Measurements from ENCODE around the gene IREB2.

DNA sequence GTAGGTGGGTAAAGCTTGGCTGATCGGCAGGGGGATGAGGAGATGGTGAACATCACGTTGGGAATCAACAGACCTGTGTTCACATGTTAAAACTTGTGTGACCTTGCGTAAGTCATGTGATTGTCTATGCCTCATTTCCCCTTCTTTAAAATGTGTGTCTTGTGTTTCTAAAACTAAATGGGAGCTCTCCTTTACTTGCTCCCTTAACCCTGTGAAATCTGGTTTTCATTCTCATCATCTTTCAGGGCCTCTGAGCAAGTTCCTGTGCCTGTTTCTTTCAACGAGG lies 29.7 kb upstream of the IREB2 start:
- TF ChIP-seq, protein P1, sequence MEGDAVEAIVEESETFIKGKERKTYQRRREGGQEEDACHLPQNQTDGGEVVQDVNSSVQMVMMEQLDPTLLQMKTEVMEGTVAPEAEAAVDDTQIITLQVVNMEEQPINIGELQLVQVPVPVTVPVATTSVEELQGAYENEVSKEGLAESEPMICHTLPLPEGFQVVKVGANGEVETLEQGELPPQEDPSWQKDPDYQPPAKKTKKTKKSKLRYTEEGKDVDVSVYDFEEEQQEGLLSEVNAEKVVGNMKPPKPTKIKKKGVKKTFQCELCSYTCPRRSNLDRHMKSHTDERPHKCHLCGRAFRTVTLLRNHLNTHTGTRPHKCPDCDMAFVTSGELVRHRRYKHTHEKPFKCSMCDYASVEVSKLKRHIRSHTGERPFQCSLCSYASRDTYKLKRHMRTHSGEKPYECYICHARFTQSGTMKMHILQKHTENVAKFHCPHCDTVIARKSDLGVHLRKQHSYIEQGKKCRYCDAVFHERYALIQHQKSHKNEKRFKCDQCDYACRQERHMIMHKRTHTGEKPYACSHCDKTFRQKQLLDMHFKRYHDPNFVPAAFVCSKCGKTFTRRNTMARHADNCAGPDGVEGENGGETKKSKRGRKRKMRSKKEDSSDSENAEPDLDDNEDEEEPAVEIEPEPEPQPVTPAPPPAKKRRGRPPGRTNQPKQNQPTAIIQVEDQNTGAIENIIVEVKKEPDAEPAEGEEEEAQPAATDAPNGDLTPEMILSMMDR (IDR thresholded peaks at IDR 0.05; ENCODE audit: insufficient read depth, low read length): no peak
- TF ChIP-seq POLR2AphosphoS5 (IDR thresholded peaks at IDR 0.05; ENCODE audit: low read depth) (no peak), SPI1 (IDR thresholded peaks at IDR 0.05; ENCODE audit: borderline replicate concordance, low read depth) (no peak), GABPA (IDR thresholded peaks at IDR 0.05; ENCODE audit: low read depth) (no peak)
